HEK293T (cell line): Measurements from ENCODE around the gene THSD7A.

Source experiments
- ARNT ChIP-seq: fragments of 450-650 bp; IDR thresholded peaks from 2 replicates; pipeline ENCODE4 v1.6.1; 2017; ENCODE audit warnings: mild to moderate bottlenecking
- BHLHE40 ChIP-seq: fragments of 450-650 bp; IDR thresholded peaks from 2 replicates; pipeline ENCODE4 v1.6.1; 2016; ENCODE audit warnings: mild to moderate bottlenecking, moderate library complexity, borderline replicate concordance
- ELF4 ChIP-seq: fragments of 450-650 bp; IDR thresholded peaks from 2 replicates; pipeline ENCODE4 v1.6.1; 2017; ENCODE audit warnings: antibody characterized with exemption
- FOXA1 ChIP-seq: fragments of 450-650 bp; IDR thresholded peaks from 2 replicates; pipeline ENCODE4 v1.6.1; 2016; ENCODE audit warnings: mild to moderate bottlenecking
- FOXK2 ChIP-seq: fragments of 450-650 bp; IDR thresholded peaks from 2 replicates; pipeline ENCODE4 v1.6.1; 2016; ENCODE audit warnings: mild to moderate bottlenecking
- FOXM1 ChIP-seq: fragments of 450-650 bp; IDR thresholded peaks from 2 replicates; pipeline ENCODE4 v1.6.1; 2017; ENCODE audit warnings: mild to moderate bottlenecking, borderline replicate concordance
- L3MBTL2 ChIP-seq: fragments of 450-650 bp; conservative IDR thresholded peaks from 2 replicates; pipeline ENCODE4 v1.6.1; 2016; ENCODE audit warnings: mild to moderate bottlenecking
- NFRKB ChIP-seq: fragments of 450-650 bp; IDR thresholded peaks from 2 replicates; pipeline ENCODE4 v1.6.1; 2016; ENCODE audit warnings: mild to moderate bottlenecking, moderate library complexity
- SP1 ChIP-seq: fragments of 450-650 bp; IDR thresholded peaks from 2 replicates; pipeline ENCODE4 v1.6.1; 2017
- SUZ12 ChIP-seq: fragments of 450-650 bp; IDR thresholded peaks from 2 replicates; pipeline ENCODE4 v1.6.1; 2016; ENCODE audit warnings: mild to moderate bottlenecking
- TARDBP ChIP-seq: fragments of 450-650 bp; IDR thresholded peaks from 2 replicates; pipeline ENCODE4 v1.6.1; 2016
- ZNF384 ChIP-seq: fragments of 450-650 bp; IDR thresholded peaks from 2 replicates; pipeline ENCODE4 v1.6.1; 2016

- TF ChIP-seq L3MBTL2 (no peak), ARNT (no peak), TARDBP (no peak), SP1 (no peak), ZNF384 (no peak), ELF4 (no peak), BHLHE40 (no peak), FOXK2 (no peak), FOXA1 (no peak), NFRKB (no peak), SUZ12 (no peak), FOXM1 (no peak)
Observed at GRCh38 chr7:11758627-11759111, 73.3 kb downstream of the THSD7A start.
